Esophagus squamous epithelium (tissue), 4 donors: ENCODE measurements around the gene SESTD1.

ENCODE experiments used
- POLR2A ChIP-seq, 4 donors: fragments of 450-650 bp; IDR thresholded peaks; one replicate each; pipeline ENCODE4 v1.6.1; 2017; ENCODE audit warnings: antibody characterized with exemption in 4 of 4, mild to moderate bottlenecking in 4 of 4, moderate library complexity in 3 of 4
- TF ChIP-seq, protein P1 (sequence below), 6 experiments: fragments of 450-650 bp in 4 of 6; fragments of 200-600 bp in 2 of 6; sonication (generic) in 2 of 6; IDR thresholded peaks; one replicate each; pipeline ENCODE4 v1.5.1; 2016 to 2019; ENCODE audit warnings: antibody characterized with exemption in 6 of 6, mild to moderate bottlenecking in 4 of 6, moderate library complexity in 4 of 6

DNA sequence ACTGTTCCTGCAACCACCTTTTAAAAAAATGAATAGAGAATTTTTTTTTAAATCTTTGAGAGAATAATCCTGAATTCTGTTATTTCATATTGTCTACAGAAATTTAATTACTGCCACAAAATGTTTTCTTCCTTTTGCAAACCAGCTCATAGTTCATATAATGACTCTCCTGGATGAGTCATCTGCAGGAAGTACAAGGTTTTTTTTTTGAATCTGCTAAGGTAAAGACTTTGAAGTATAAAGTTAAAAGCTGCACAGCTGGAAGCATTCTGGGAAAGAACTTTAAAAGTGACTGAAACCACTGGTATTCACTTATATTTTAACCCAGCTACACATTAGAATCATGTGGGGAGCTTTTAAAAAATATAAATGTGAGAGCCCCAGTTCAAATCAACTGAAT is 25.4 kb downstream of the SESTD1 start:
- TF ChIP-seq, protein P1, sequence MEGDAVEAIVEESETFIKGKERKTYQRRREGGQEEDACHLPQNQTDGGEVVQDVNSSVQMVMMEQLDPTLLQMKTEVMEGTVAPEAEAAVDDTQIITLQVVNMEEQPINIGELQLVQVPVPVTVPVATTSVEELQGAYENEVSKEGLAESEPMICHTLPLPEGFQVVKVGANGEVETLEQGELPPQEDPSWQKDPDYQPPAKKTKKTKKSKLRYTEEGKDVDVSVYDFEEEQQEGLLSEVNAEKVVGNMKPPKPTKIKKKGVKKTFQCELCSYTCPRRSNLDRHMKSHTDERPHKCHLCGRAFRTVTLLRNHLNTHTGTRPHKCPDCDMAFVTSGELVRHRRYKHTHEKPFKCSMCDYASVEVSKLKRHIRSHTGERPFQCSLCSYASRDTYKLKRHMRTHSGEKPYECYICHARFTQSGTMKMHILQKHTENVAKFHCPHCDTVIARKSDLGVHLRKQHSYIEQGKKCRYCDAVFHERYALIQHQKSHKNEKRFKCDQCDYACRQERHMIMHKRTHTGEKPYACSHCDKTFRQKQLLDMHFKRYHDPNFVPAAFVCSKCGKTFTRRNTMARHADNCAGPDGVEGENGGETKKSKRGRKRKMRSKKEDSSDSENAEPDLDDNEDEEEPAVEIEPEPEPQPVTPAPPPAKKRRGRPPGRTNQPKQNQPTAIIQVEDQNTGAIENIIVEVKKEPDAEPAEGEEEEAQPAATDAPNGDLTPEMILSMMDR (IDR thresholded peaks at IDR 0.05), result no peak
- TF ChIP-seq POLR2A (IDR thresholded peaks at IDR 0.05), result no peak
